HEK293T (cell line): Measurements from ENCODE around the gene CA5A.

ENCODE experiments used
- CTCF ChIA-PET: fragments of 350-600 bp; formaldehyde crosslinking; extraction: SDS; loops from one replicate; lab custom pipeline; 2021; ENCODE audit warnings: antibody characterized with exemption, inconsistent platforms; lab: Yijun Ruan, JAX
- POLR2A ChIA-PET: fragments of 350-600 bp; formaldehyde crosslinking; extraction: SDS; loops from one replicate; lab custom pipeline; 2020; ENCODE audit warnings: antibody characterized with exemption, inconsistent platforms; lab: Yijun Ruan, JAX
- DNase-seq: peaks from one replicate; pipeline ENCODE4 v3.0.0; 2012; ENCODE audit warnings: mixed read lengths; ENCODE audit errors: extremely low spot score
- ARNT ChIP-seq: fragments of 450-650 bp; IDR thresholded peaks from 2 replicates; pipeline ENCODE4 v1.6.1; 2017; ENCODE audit warnings: mild to moderate bottlenecking
- BHLHE40 ChIP-seq: fragments of 450-650 bp; IDR thresholded peaks from 2 replicates; pipeline ENCODE4 v1.6.1; 2016; ENCODE audit warnings: mild to moderate bottlenecking, moderate library complexity, borderline replicate concordance
- CTBP1 ChIP-seq: fragments of 450-650 bp; IDR thresholded peaks from 2 replicates; pipeline ENCODE4 v1.6.1; 2016; ENCODE audit warnings: borderline replicate concordance
- ELF4 ChIP-seq: fragments of 450-650 bp; IDR thresholded peaks from 2 replicates; pipeline ENCODE4 v1.6.1; 2017; ENCODE audit warnings: antibody characterized with exemption
- FOXA1 ChIP-seq: fragments of 450-650 bp; IDR thresholded peaks from 2 replicates; pipeline ENCODE4 v1.6.1; 2016; ENCODE audit warnings: mild to moderate bottlenecking
- FOXK2 ChIP-seq: fragments of 450-650 bp; IDR thresholded peaks from 2 replicates; pipeline ENCODE4 v1.6.1; 2016; ENCODE audit warnings: mild to moderate bottlenecking
- FOXM1 ChIP-seq: fragments of 450-650 bp; IDR thresholded peaks from 2 replicates; pipeline ENCODE4 v1.6.1; 2017; ENCODE audit warnings: mild to moderate bottlenecking, borderline replicate concordance
- HDGF ChIP-seq: fragments of 450-650 bp; IDR thresholded peaks from 2 replicates; pipeline ENCODE4 v1.6.1; 2017; ENCODE audit warnings: antibody characterized with exemption, borderline replicate concordance
- L3MBTL2 ChIP-seq: fragments of 450-650 bp; conservative IDR thresholded peaks from 2 replicates; pipeline ENCODE4 v1.6.1; 2016; ENCODE audit warnings: mild to moderate bottlenecking
- LEF1 ChIP-seq: fragments of 450-650 bp; IDR thresholded peaks from 2 replicates; pipeline ENCODE4 v1.6.1; 2017; ENCODE audit warnings: mild to moderate bottlenecking, borderline replicate concordance
- NFRKB ChIP-seq: fragments of 450-650 bp; IDR thresholded peaks from 2 replicates; pipeline ENCODE4 v1.6.1; 2016; ENCODE audit warnings: mild to moderate bottlenecking, moderate library complexity
- PKNOX1 ChIP-seq: fragments of 450-650 bp; IDR thresholded peaks from 2 replicates; pipeline ENCODE4 v1.6.1; 2016
- SP1 ChIP-seq: fragments of 450-650 bp; IDR thresholded peaks from 2 replicates; pipeline ENCODE4 v1.6.1; 2017
- SUZ12 ChIP-seq: fragments of 450-650 bp; IDR thresholded peaks from 2 replicates; pipeline ENCODE4 v1.6.1; 2016; ENCODE audit warnings: mild to moderate bottlenecking
- TARDBP ChIP-seq: fragments of 450-650 bp; IDR thresholded peaks from 2 replicates; pipeline ENCODE4 v1.6.1; 2016
- ZNF384 ChIP-seq: fragments of 450-650 bp; IDR thresholded peaks from 2 replicates; pipeline ENCODE4 v1.6.1; 2016

CA5A gene

GRCh38 chr16:87844120-87844733 is 92.1 kb downstream of the CA5A start:
- DNase-seq: no peak
- CTCF ChIA-PET: no interaction called here
- TF ChIP-seq FOXM1 (no peak), TARDBP (no peak), L3MBTL2 (no peak), NFRKB (no peak), FOXA1 (no peak), HDGF (no peak), ZNF384 (no peak), LEF1 (no peak), SP1 (no peak), ELF4 (no peak), SUZ12 (no peak), PKNOX1 (no peak), ARNT (no peak), CTBP1 (no peak), FOXK2 (no peak)
- POLR2A ChIA-PET: no interaction called here

- DNase-seq: no peak
- ChIA-PET POLR2A (no interaction called here), CTCF (no interaction called here)
- no peak for TF ChIP-seq FOXA1
- no peak for TF ChIP-seq TARDBP
- TF ChIP-seq ZNF384: no peak
- TF ChIP-seq L3MBTL2: no peak
- TF ChIP-seq ARNT: no peak
- no peak for TF ChIP-seq SUZ12
- TF ChIP-seq FOXM1: no peak
- TF ChIP-seq PKNOX1: no peak
- no peak for TF ChIP-seq SP1
- no peak for TF ChIP-seq FOXK2
- TF ChIP-seq LEF1: no peak
- TF ChIP-seq CTBP1: no peak
- TF ChIP-seq NFRKB: no peak
- TF ChIP-seq ELF4: no peak
- no peak for TF ChIP-seq HDGF
- no peak for TF ChIP-seq BHLHE40
These were observed 92.6 kb downstream of the CA5A start for GRCh38 chr16:87843678-87844105.

GRCh38 chr16:87842209-87842869 is 94.0 kb downstream of the CA5A start:
- no peak for DNase-seq
- ChIA-PET POLR2A (no interaction called here), CTCF (no interaction called here)
- no peak for TF ChIP-seq BHLHE40
- no peak for TF ChIP-seq SP1
- TF ChIP-seq FOXM1: no peak
- no peak for TF ChIP-seq ZNF384
- TF ChIP-seq HDGF: no peak
- TF ChIP-seq FOXK2: no peak
- TF ChIP-seq TARDBP: no peak
- TF ChIP-seq L3MBTL2: no peak
- TF ChIP-seq CTBP1: no peak
- no peak for TF ChIP-seq ARNT
- no peak for TF ChIP-seq NFRKB
- no peak for TF ChIP-seq LEF1
- TF ChIP-seq PKNOX1: no peak
- no peak for TF ChIP-seq ELF4
- TF ChIP-seq SUZ12: no peak
- no peak for TF ChIP-seq FOXA1

GRCh38 chr16:87841340-87842208 is 94.8 kb downstream of the CA5A start:
- POLR2A ChIA-PET: no interaction called here
- no peak for DNase-seq
- CTCF ChIA-PET: no interaction called here
- no peak for TF ChIP-seq NFRKB
- TF ChIP-seq FOXM1: no peak
- TF ChIP-seq L3MBTL2: no peak

GRCh38 chr16:87840271-87840978 is 95.9 kb downstream of the CA5A start:
- DNase-seq: no peak
- TF ChIP-seq L3MBTL2: no peak
- no peak for TF ChIP-seq NFRKB
- TF ChIP-seq FOXM1: no peak
- TF ChIP-seq TARDBP: no peak
- no peak for TF ChIP-seq ELF4
- no peak for TF ChIP-seq HDGF
- no peak for TF ChIP-seq LEF1
- TF ChIP-seq SP1: no peak
- TF ChIP-seq CTBP1: no peak
- no peak for TF ChIP-seq BHLHE40
- no peak for TF ChIP-seq SUZ12
- no peak for TF ChIP-seq FOXA1
- no peak for TF ChIP-seq ZNF384
- TF ChIP-seq PKNOX1: no peak
- TF ChIP-seq FOXK2: no peak
- no peak for TF ChIP-seq ARNT
- CTCF ChIA-PET: no interaction called here

More at GRCh38 chr16:87840271-87840978, 95.9 kb downstream of the CA5A start:
- POLR2A ChIA-PET: no interaction called here
